HEK293 (cell line): ENCODE measurements around the gene CYP2C18.
"Not testable (repeated sequence)": the region's sequence is repeated elsewhere in the genome, so short reads cannot be mapped to it uniquely, and the experiment has no call there.

Experiments used
- CTCF ChIA-PET: fragments of 350-600 bp; formaldehyde crosslinking; extraction: SDS; loops from one replicate; lab custom pipeline; 2021; ENCODE audit warnings: antibody characterized with exemption; lab: Yijun Ruan, JAX
- POLR2A ChIA-PET: fragments of 300-600 bp; formaldehyde crosslinking; extraction: SDS; loops from one replicate; lab custom pipeline; 2020; ENCODE audit warnings: antibody characterized with exemption, inconsistent platforms; lab: Yijun Ruan, JAX
- H3K27ac ChIP-seq: fragments of 200-500 bp; sonication (Bioruptor generic); 2 replicates; pipeline ENCODE4 v1.5.1; 2014; ENCODE audit warnings: low read depth, low read length, control low read depth, inconsistent platforms; ENCODE audit errors: extremely low read depth
- H3K36me3 ChIP-seq, 2 experiments: fragments of 200-500 bp in 1 of 2; sonication (Bioruptor generic) in 1 of 2; 1 replicate in 1 of 2; 2 replicates in 1 of 2; pipeline ENCODE4 v1.5.1; 2014 to 2017; ENCODE audit warnings: inconsistent platforms in 2 of 2, low read length in 2 of 2; ENCODE audit not compliant: control insufficient read depth in 2 of 2, insufficient read depth in 1 of 2
- H3K4me1 ChIP-seq: fragments of 200-500 bp; sonication (Bioruptor generic); 2 replicates; pipeline ENCODE4 v1.5.1; 2014; ENCODE audit warnings: mild to moderate bottlenecking, low read length, inconsistent platforms; ENCODE audit not compliant: control insufficient read depth, insufficient read depth
- H3K4me3 ChIP-seq: 2 replicates; pipeline ENCODE4 v1.5.1; 2011; ENCODE audit warnings: low read depth, mild to moderate bottlenecking, control low read depth, low read length, moderate library complexity
- H3K9me3 ChIP-seq: fragments of 200-500 bp; sonication (Bioruptor generic); 2 replicates; pipeline ENCODE4 v1.5.1; 2014; ENCODE audit warnings: low read depth, low read length, inconsistent platforms; ENCODE audit not compliant: control insufficient read depth, insufficient read depth
- GLI2 ChIP-seq: fragments of 450-650 bp; formaldehyde crosslinking; IDR thresholded peaks from 2 replicates; pipeline ENCODE4; 2017; ENCODE audit warnings: missing biosample characterization, missing genetic modification characterization, low read depth, borderline replicate concordance
- GLIS1 ChIP-seq: fragments of 450-650 bp; formaldehyde crosslinking; IDR thresholded peaks from 2 replicates; pipeline ENCODE4 v1.5.1; 2016; ENCODE audit warnings: missing biosample characterization, missing genetic modification characterization
- KLF9 ChIP-seq: fragments of 450-650 bp; formaldehyde crosslinking; IDR thresholded peaks from 2 replicates; pipeline ENCODE4 v1.5.1; 2016; ENCODE audit warnings: missing biosample characterization, missing genetic modification characterization, low read depth
- SCRT2 ChIP-seq: fragments of 450-650 bp; formaldehyde crosslinking; IDR thresholded peaks from 2 replicates; pipeline ENCODE4 v1.5.1; 2016; ENCODE audit warnings: missing biosample characterization, missing genetic modification characterization
- SP7 ChIP-seq: fragments of 450-650 bp; formaldehyde crosslinking; IDR thresholded peaks from 2 replicates; pipeline ENCODE4 v1.5.1; 2016; ENCODE audit warnings: missing biosample characterization, missing genetic modification characterization
- ZBTB7A ChIP-seq: fragments of 450-650 bp; formaldehyde crosslinking; IDR thresholded peaks from 2 replicates; pipeline ENCODE4 v1.5.1; 2016; ENCODE audit warnings: low read depth, missing biosample characterization, missing genetic modification characterization
- ZFP3 ChIP-seq: fragments of 450-650 bp; formaldehyde crosslinking; IDR thresholded peaks from 2 replicates; pipeline ENCODE4 v1.5.1; 2016; ENCODE audit warnings: low read depth, missing biosample characterization, missing genetic modification characterization
- ZFP37 ChIP-seq: fragments of 450-650 bp; formaldehyde crosslinking; IDR thresholded peaks from 2 replicates; pipeline ENCODE4 v1.5.1; 2016; ENCODE audit warnings: missing biosample characterization, missing genetic modification characterization
- ZNF114 ChIP-seq: fragments of 450-650 bp; formaldehyde crosslinking; IDR thresholded peaks from 2 replicates; pipeline ENCODE4 v1.5.0; 2017; ENCODE audit warnings: missing biosample characterization, missing genetic modification characterization
- ZNF132 ChIP-seq: fragments of 450-650 bp; formaldehyde crosslinking; IDR thresholded peaks from 2 replicates; pipeline ENCODE4 v1.5.1; 2017; ENCODE audit warnings: missing biosample characterization, missing genetic modification characterization, borderline replicate concordance
- ZNF202 ChIP-seq: fragments of 450-650 bp; formaldehyde crosslinking; IDR thresholded peaks from 2 replicates; pipeline ENCODE4 v1.5.1; 2016; ENCODE audit warnings: missing biosample characterization, missing genetic modification characterization, borderline replicate concordance
- ZNF221 ChIP-seq: fragments of 450-650 bp; formaldehyde crosslinking; IDR thresholded peaks from 2 replicates; pipeline ENCODE4 v1.5.1; 2017; ENCODE audit warnings: missing biosample characterization, missing genetic modification characterization, borderline replicate concordance
- ZNF26 ChIP-seq: fragments of 450-650 bp; formaldehyde crosslinking; IDR thresholded peaks from 2 replicates; pipeline ENCODE4 v1.5.1; 2016; ENCODE audit warnings: missing biosample characterization, missing genetic modification characterization
- ZNF530 ChIP-seq: fragments of 450-650 bp; formaldehyde crosslinking; IDR thresholded peaks from 2 replicates; pipeline ENCODE4 v1.5.1; 2016; ENCODE audit warnings: low read depth, missing biosample characterization, missing genetic modification characterization
- ZNF600 ChIP-seq: fragments of 450-650 bp; formaldehyde crosslinking; IDR thresholded peaks from 2 replicates; pipeline ENCODE4 v1.5.1; 2016; ENCODE audit warnings: missing biosample characterization, missing genetic modification characterization
- ZSCAN23 ChIP-seq: fragments of 450-650 bp; formaldehyde crosslinking; IDR thresholded peaks from 2 replicates; pipeline ENCODE4 v1.5.1; 2016; ENCODE audit warnings: missing biosample characterization, missing genetic modification characterization
- TF ChIP-seq, protein P1 (sequence below): fragments of 450-650 bp; formaldehyde crosslinking; IDR thresholded peaks from 2 replicates; pipeline ENCODE4 v1.5.1; 2017; ENCODE audit warnings: missing biosample characterization, missing genetic modification characterization

The CYP2C18 gene

DNA sequence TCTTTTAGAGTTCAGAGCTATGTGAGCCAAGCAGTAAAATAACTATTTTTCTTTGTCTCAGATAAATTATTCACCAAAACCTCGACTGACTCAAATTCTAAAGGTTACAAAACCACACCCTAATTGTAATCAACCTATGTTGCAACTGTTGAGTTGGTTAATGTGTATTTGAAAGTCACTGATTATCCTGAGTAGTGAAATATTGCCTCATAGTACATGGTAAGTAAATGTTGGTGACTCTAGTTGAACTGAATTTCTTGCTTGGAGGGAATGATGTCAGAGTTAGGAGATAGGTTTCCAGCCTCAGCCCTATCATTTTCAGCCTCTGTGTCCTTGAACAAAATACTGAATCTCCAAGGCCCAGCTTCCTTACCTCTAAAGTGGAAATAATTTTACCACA is 3.0 kb upstream of the CYP2C18 start (continued):
- TF ChIP-seq SCRT2, result 0 out of 2 replicates have a peak, but pooled peaks have one; percentile 37
- TF ChIP-seq ZNF114 (tag by site-specific recombination), result no peak
- TF ChIP-seq ZNF26, result no peak

- CTCF ChIA-PET, result interaction anchor here (0.6 kb wide), 1 partner anchor 282 kb away, joined by 3 read pairs; no protein-coding TSS in a partner anchor
- H3K27ac ChIP-seq, H3K36me3 ChIP-seq, POLR2A ChIA-PET, H3K4me1 ChIP-seq, H3K4me3 ChIP-seq, H3K9me3 ChIP-seq: not testable (repeated sequence)
These were observed 893 bp upstream of the CYP2C18 start for GRCh38 chr10:94682636-94683035.

- ChIA-PET CTCF (interaction anchor here (0.7 kb wide), 1 partner anchor 522 kb away, joined by 3 read pairs; no protein-coding TSS in a partner anchor), POLR2A (no interaction called here)
- Histone ChIP-seq H3K27ac (no peak overlapping the region), H3K4me3 (no peak overlapping the region), H3K4me1 (no peaks in the 10 kb centered on the region; the same call in 1 of the 2 replicates), H3K9me3 (no peaks in the 10 kb centered on the region), H3K36me3 (no peaks in the 10 kb centered on the region)
- no peak for TF ChIP-seq ZNF600 (tag by site-specific recombination)
- TF ChIP-seq ZNF132 (tag by site-specific recombination), result no peak
- TF ChIP-seq ZFP37 (tag by site-specific recombination), result no peak
- no peak for TF ChIP-seq ZFP3
- TF ChIP-seq ZNF530 (tag by site-specific recombination), result no peak
- TF ChIP-seq SP7 (tag by site-specific recombination), result no peak
- TF ChIP-seq ZBTB7A (tag by site-specific recombination), result no peak
- no peak for TF ChIP-seq KLF9 (tag by site-specific recombination)
- TF ChIP-seq ZNF221 (tag by site-specific recombination), result no peak
- TF ChIP-seq ZNF202 (tag by site-specific recombination), result no peak
- TF ChIP-seq, protein P1, sequence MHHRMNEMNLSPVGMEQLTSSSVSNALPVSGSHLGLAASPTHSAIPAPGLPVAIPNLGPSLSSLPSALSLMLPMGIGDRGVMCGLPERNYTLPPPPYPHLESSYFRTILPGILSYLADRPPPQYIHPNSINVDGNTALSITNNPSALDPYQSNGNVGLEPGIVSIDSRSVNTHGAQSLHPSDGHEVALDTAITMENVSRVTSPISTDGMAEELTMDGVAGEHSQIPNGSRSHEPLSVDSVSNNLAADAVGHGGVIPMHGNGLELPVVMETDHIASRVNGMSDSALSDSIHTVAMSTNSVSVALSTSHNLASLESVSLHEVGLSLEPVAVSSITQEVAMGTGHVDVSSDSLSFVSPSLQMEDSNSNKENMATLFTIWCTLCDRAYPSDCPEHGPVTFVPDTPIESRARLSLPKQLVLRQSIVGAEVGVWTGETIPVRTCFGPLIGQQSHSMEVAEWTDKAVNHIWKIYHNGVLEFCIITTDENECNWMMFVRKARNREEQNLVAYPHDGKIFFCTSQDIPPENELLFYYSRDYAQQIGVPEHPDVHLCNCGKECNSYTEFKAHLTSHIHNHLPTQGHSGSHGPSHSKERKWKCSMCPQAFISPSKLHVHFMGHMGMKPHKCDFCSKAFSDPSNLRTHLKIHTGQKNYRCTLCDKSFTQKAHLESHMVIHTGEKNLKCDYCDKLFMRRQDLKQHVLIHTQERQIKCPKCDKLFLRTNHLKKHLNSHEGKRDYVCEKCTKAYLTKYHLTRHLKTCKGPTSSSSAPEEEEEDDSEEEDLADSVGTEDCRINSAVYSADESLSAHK, result no peak
- no peak for TF ChIP-seq ZSCAN23 (tag by site-specific recombination)
- TF ChIP-seq GLIS1 (tag by site-specific recombination), result no peak
These were observed 4.2 kb downstream of the CYP2C18 start for GRCh38 chr10:94687625-94688248.

- no peak for TF ChIP-seq GLI2 (tag by site-specific recombination)
- TF ChIP-seq, all 188 proteins: peak for 0
- Histone ChIP-seq H3K4me1 (no peaks in the 10 kb centered on the region), H3K27ac (no peak overlapping the region), H3K9me3 (no peaks in the 10 kb centered on the region), H3K36me3 (no peaks in the 10 kb centered on the region), H3K4me3 (no peak overlapping the region)
- CTCF ChIA-PET, result interaction anchor here (0.6 kb wide), 1 partner anchor 986 kb away, joined by 5 read pairs; no protein-coding TSS in a partner anchor
- POLR2A ChIA-PET, result no interaction called here
These were observed 22.6 kb downstream of the CYP2C18 start for GRCh38 chr10:94706089-94706488.
